ENCODE results near the gene SNCAIP.

DNA sequence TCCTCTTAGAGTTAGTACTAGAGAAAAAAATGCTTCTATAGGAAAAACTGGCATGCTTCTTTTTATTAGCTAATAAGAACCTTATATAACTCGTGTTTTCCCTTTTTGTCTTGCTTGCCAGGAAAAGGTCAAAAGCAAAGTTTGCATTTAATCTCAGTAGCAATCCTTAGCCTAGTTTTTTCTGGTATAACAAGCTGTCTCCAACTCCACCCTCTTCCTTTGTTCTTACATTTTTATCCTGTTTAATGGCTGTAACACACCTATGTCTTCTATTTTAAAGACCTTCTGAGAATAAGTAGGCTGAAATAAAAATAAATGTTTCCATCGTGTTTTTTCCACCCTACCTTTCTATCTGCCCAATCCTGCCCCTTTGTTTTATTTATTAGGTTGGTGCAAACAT is 158.3 kb downstream of the SNCAIP start:
- TF ChIP-seq EZH2 (IDR thresholded peaks at IDR 0.05; ENCODE audit: low read depth, unreplicated experiment): no peak
- TF ChIP-seq, protein P1, sequence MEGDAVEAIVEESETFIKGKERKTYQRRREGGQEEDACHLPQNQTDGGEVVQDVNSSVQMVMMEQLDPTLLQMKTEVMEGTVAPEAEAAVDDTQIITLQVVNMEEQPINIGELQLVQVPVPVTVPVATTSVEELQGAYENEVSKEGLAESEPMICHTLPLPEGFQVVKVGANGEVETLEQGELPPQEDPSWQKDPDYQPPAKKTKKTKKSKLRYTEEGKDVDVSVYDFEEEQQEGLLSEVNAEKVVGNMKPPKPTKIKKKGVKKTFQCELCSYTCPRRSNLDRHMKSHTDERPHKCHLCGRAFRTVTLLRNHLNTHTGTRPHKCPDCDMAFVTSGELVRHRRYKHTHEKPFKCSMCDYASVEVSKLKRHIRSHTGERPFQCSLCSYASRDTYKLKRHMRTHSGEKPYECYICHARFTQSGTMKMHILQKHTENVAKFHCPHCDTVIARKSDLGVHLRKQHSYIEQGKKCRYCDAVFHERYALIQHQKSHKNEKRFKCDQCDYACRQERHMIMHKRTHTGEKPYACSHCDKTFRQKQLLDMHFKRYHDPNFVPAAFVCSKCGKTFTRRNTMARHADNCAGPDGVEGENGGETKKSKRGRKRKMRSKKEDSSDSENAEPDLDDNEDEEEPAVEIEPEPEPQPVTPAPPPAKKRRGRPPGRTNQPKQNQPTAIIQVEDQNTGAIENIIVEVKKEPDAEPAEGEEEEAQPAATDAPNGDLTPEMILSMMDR (conservative IDR thresholded peaks at IDR 0.05; ENCODE audit: low read depth in 2 of 2): no peak

Measured in GM23338 (cell line).